Fibroblast of skin of abdomen (primary cell): ENCODE results near the gene C10orf71.

Experiments used
- DNase-seq: peaks from one replicate; pipeline ENCODE4 v3.0.0-alpha.2; 2013

C10orf71 gene

GRCh38 chr10:49296382-49296781 is 2.6 kb upstream of the C10orf71 start:
- DNase-seq = no peak

GRCh38 chr10:49296836-49297235 is 2.1 kb upstream of the C10orf71 start:
- no peak for DNase-seq

GRCh38 chr10:49297818-49298670 is 926 bp upstream of the C10orf71 start:
- no peak for DNase-seq

GRCh38 chr10:49298671-49298982 is 343 bp upstream of the C10orf71 start:
- no peak for DNase-seq

- no peak for DNase-seq
Measured at GRCh38 chr10:49299816-49300139, 808 bp downstream of the C10orf71 start.

GRCh38 chr10:49300140-49300974 is 1.4 kb downstream of the C10orf71 start:
- DNase-seq = peak; percentile 40

GRCh38 chr10:49301302-49301701 is 2.3 kb downstream of the C10orf71 start:
- no peak for DNase-seq

- DNase-seq = no peak
Measured at GRCh38 chr10:49302088-49302487, 3.1 kb downstream of the C10orf71 start.

GRCh38 chr10:49303711-49304110 is 4.7 kb downstream of the C10orf71 start:
- no peak for DNase-seq

GRCh38 chr10:49304137-49304536 is 5.2 kb downstream of the C10orf71 start:
- no peak for DNase-seq

GRCh38 chr10:49307921-49308320 is 9.0 kb downstream of the C10orf71 start:
- DNase-seq = no peak

- DNase-seq = no peak
Measured at GRCh38 chr10:49308881-49309280, 9.9 kb downstream of the C10orf71 start.

- DNase-seq = no peak
Measured at GRCh38 chr10:49309691-49310411, 10.9 kb downstream of the C10orf71 start.

GRCh38 chr10:49310460-49310859 is 11.5 kb downstream of the C10orf71 start:
- no peak for DNase-seq

- no peak for DNase-seq
Measured at GRCh38 chr10:49310901-49311554, 12.1 kb downstream of the C10orf71 start.

GRCh38 chr10:49311555-49312236 is 12.7 kb downstream of the C10orf71 start:
- no peak for DNase-seq

- no peak for DNase-seq
Measured at GRCh38 chr10:49312246-49312869, 13.4 kb downstream of the C10orf71 start.

- DNase-seq = no peak
Measured at GRCh38 chr10:49313501-49314070, 14.6 kb downstream of the C10orf71 start.

- no peak for DNase-seq
Measured at GRCh38 chr10:49314806-49315205, 15.8 kb downstream of the C10orf71 start.

- no peak for DNase-seq
Measured at GRCh38 chr10:49318028-49318427, 19.1 kb downstream of the C10orf71 start.

GRCh38 chr10:49318755-49319154 is 19.8 kb downstream of the C10orf71 start:
- no peak for DNase-seq
